Endothelial cell of umbilical vein (primary cell): ENCODE measurements around the gene TPST1. TPM values are rescaled to one million over a fixed set of nuclear protein-coding genes. Genes with fewer than 3 reads are reported as not detected.
"Not testable (repeated sequence)": the region's sequence is repeated elsewhere in the genome, so short reads cannot be mapped to it uniquely, and the experiment has no call there.

Source experiments
- BruUV-seq: library from RNA; stranded (reverse); fragments of 400-500 nt; replicated peaks from 2 replicates; lab custom pipeline; 2021; lab: Mats Ljungman, UMichigan
- CTCF ChIA-PET: fragments of 300-600, 350-600 bp; sonication (Branson Sonifier 250); formaldehyde crosslinking; loops from one replicate; lab custom pipeline; 2021; ENCODE audit warnings: antibody characterized with exemption, inconsistent platforms; lab: Charles Lee
- POLR2A ChIA-PET: fragments of 300-600, 350-600 bp; sonication (Branson Sonifier 250); formaldehyde crosslinking; loops from one replicate; lab custom pipeline; 2021; ENCODE audit warnings: antibody characterized with exemption, inconsistent platforms; lab: Charles Lee
- DNase-seq: peaks from one replicate; pipeline ENCODE4 v3.0.0-alpha.2; 2011; ENCODE audit warnings: low read depth, low spot score
- FAIRE-seq: peaks from 2 replicates; lab custom pipeline; 2011; peaks lifted over from hg19 to GRCh38; lab: Jason Lieb, UNC
- H2AFZ ChIP-seq: 2 replicates; pipeline ENCODE4 v1.6.0; 2012; ENCODE audit warnings: low read depth, low read length, control low read depth, inconsistent platforms
- H3K27ac ChIP-seq: 2 replicates; pipeline ENCODE4 v1.5.1; 2011; ENCODE audit warnings: low read depth, mild to moderate bottlenecking, control low read depth, low read length, moderate library complexity; ENCODE audit not compliant: insufficient read depth
- H3K27me3 ChIP-seq, 2 experiments: 2 replicates each; pipeline versions ENCODE4 v1.6.0 to v1.6.1; 2011; ENCODE audit warnings: low read length in 2 of 2, mixed read lengths in 1 of 2; ENCODE audit not compliant: control insufficient read depth in 2 of 2, insufficient read depth in 2 of 2
- H3K36me3 ChIP-seq, 2 experiments: 2 replicates in 1 of 2; 3 replicates in 1 of 2; pipeline ENCODE4 v1.5.1; 2011; ENCODE audit warnings: low read length in 2 of 2, mild to moderate bottlenecking in 1 of 2, moderate library complexity in 1 of 2; ENCODE audit not compliant: control insufficient read depth in 2 of 2, insufficient read depth in 2 of 2; ENCODE audit errors: extremely low read depth in 1 of 2
- H3K4me1 ChIP-seq: 3 replicates; pipeline ENCODE4 v1.5.1; 2011; ENCODE audit warnings: mild to moderate bottlenecking, low read length; ENCODE audit not compliant: control insufficient read depth, insufficient read depth; ENCODE audit errors: extremely low read depth
- H3K4me2 ChIP-seq: 2 replicates; pipeline ENCODE4 v1.6.1; 2011; ENCODE audit warnings: low read length, control low read depth, mixed read lengths; ENCODE audit not compliant: insufficient read depth
- H3K4me3 ChIP-seq, 3 experiments: fragments of 200-600 bp in 1 of 3; sonication (generic), shearing (Covaris generic) in 1 of 3; replicated peaks in 1 of 3; 2 replicates each; pipeline ENCODE4 v1.5.1; 2011 to 2016; ENCODE audit warnings: control low read depth in 3 of 3, low read length in 3 of 3, mild to moderate bottlenecking in 2 of 3, inconsistent platforms in 1 of 3, low read depth in 1 of 3, moderate library complexity in 1 of 3; ENCODE audit not compliant: insufficient read depth in 1 of 3
- H3K79me2 ChIP-seq: 2 replicates; pipeline ENCODE4 v1.6.0; 2012; ENCODE audit warnings: low read length, inconsistent platforms; ENCODE audit not compliant: control insufficient read depth, insufficient read depth
- H3K9ac ChIP-seq: replicated peaks from 2 replicates; pipeline ENCODE3; 2011; ENCODE audit warnings: low read length, control low read depth; ENCODE audit not compliant: insufficient read depth; ENCODE audit errors: extremely low read depth
- H3K9me1 ChIP-seq: replicated peaks from 3 replicates; pipeline ENCODE4 v1.6.0; 2011; ENCODE audit warnings: mild to moderate bottlenecking, low read length; ENCODE audit not compliant: control insufficient read depth, insufficient read depth; ENCODE audit errors: extremely low read depth
- H3K9me3 ChIP-seq: replicated peaks from 2 replicates; pipeline ENCODE4 v1.5.1; 2012; ENCODE audit warnings: low read length, inconsistent platforms; ENCODE audit not compliant: control insufficient read depth, insufficient read depth
- H4K20me1 ChIP-seq: replicated peaks from 2 replicates; pipeline ENCODE3; 2011; ENCODE audit warnings: mild to moderate bottlenecking, low read length; ENCODE audit not compliant: control insufficient read depth, insufficient read depth; ENCODE audit errors: extremely low read depth
- GATA2 ChIP-seq: IDR thresholded peaks from 2 replicates; pipeline ENCODE4 v1.7.0; 2011; ENCODE audit warnings: low read depth, mild to moderate bottlenecking, moderate library complexity, mixed read lengths, low read length; ENCODE audit not compliant: insufficient read length, insufficient read depth
- POLR2A ChIP-seq: IDR thresholded peaks from 2 replicates; pipeline ENCODE4 v1.6.1; 2012; ENCODE audit warnings: low read depth, mild to moderate bottlenecking, control low read depth, low read length
- POLR2AphosphoS5 ChIP-seq: IDR thresholded peaks from 2 replicates; pipeline ENCODE4 v1.6.1; 2012; ENCODE audit warnings: low read depth, mild to moderate bottlenecking, control low read depth, low read length, moderate library complexity; ENCODE audit not compliant: insufficient read depth
- dilution Hi-C: fragments of 300-500 bp; cut with MboI; formaldehyde crosslinking; loops from one replicate; pipeline ENCODE4 v1.15.0; 2019; ENCODE audit warnings: low sequenced_read_pairs; ENCODE audit not compliant: extremely low pct_ligation_motif_present
- intact Hi-C: fragments of 100-400 bp; cut with micrococcal nuclease; formaldehyde crosslinking; loops from one replicate; pipeline ENCODE4 v1.10.0; 2022
- polyA plus RNA-seq, 4 experiments: library from polyadenylated mRNA; depleted of rRNA in 3 of 4; stranded (reverse) in 3 of 4; unstranded in 1 of 4; fragments of >200 nt; gene quantifications; 2 replicates each; pipeline versions ENCODE4 v1.2.1 to v1.2.3, GENCODE V29; 2011 to 2012; ENCODE audit warnings: missing spikeins in 1 of 4
- total RNA-seq: library from RNA; stranded (reverse); gene quantifications from 2 replicates; pipeline ENCODE4 v1.2.3, GENCODE V29; 2021

The TPST1 gene
- total and polyA plus RNA-seq, 2 donors (not counting 3 experiments of a cell fraction or from before 2014, with no cell fraction given), result 18.7 to 21.0 TPM

- intact Hi-C loops, result no loop called here
- FAIRE-seq (no peak), DNase-seq (no peak)
- H4K20me1 ChIP-seq, result no peaks in the 10 kb centered on the region
- no peaks in the 10 kb centered on the region for H3K36me3 ChIP-seq
- H3K9ac ChIP-seq, result no peak overlapping the region
- BruUV-seq, result no TSS peak
- ChIA-PET CTCF (no interaction called here), POLR2A (no interaction called here)
- no peaks in the 10 kb centered on the region for H3K9me3 ChIP-seq
- H3K9me1 ChIP-seq, result no peaks in the 10 kb centered on the region
- dilution Hi-C loops, result no loop called here
- H2AFZ ChIP-seq, result no peak overlapping the region
- TF ChIP-seq GATA2 (no peak), POLR2AphosphoS5 (no peak), POLR2A (no peak)
- no peak overlapping the region for H3K4me2 ChIP-seq
- H3K27ac ChIP-seq, result no peak overlapping the region
- H3K27me3 ChIP-seq, result no peaks in the 10 kb centered on the region
- no peaks in the 10 kb centered on the region for H3K4me1 ChIP-seq
- H3K79me2 ChIP-seq, result no peaks in the 10 kb centered on the region
- H3K4me3 ChIP-seq, result no peak overlapping the region
Measured at GRCh38 chr7:66173856-66174255, 31.3 kb upstream of the TPST1 start.

GRCh38 chr7:66175006-66175405 is 30.1 kb upstream of the TPST1 start:
- H3K9me3 ChIP-seq, H4K20me1 ChIP-seq, BruUV-seq, H3K4me3 ChIP-seq, H3K36me3 ChIP-seq, H2AFZ ChIP-seq, H3K9ac ChIP-seq, H3K79me2 ChIP-seq, H3K9me1 ChIP-seq, H3K27me3 ChIP-seq, intact Hi-C loops, dilution Hi-C loops, H3K4me1 ChIP-seq, H3K27ac ChIP-seq, DNase-seq, H3K4me2 ChIP-seq, FAIRE-seq, POLR2A ChIA-PET: not testable (repeated sequence)
- CTCF ChIA-PET, result interaction anchor here (1.1 to 1.2 kb wide), 2 partner anchors 15 to 21 kb away, joined by 3 read pairs; no protein-coding TSS in a partner anchor
